CD4-positive, alpha-beta T cell treated with Interleukin-17A for 4 hours (primary cell): ENCODE data around the gene APIP.

Experiments
- DNase-seq: peaks from one replicate; pipeline ENCODE4 v3.0.0-alpha.2; 2020; ENCODE audit warnings: mixed read lengths

The APIP gene

GRCh38 chr11:34916015-34916842 lies at the start of gene APIP, which contains the start of gene PDHX:
APIP (minus strand) TSS chr11:34916379; CDS start chr11:34916284, 95 bp downstream.
PDHX (plus strand) TSS chr11:34916618; CDS start chr11:34916656, 38 bp downstream.
- DNase-seq = peak; percentile 98

- DNase-seq = no peak
Observed at GRCh38 chr11:34964610-34965331, 48.6 kb upstream of the APIP start.

GRCh38 chr11:34963351-34963750 lies 47.2 kb upstream of the APIP start:
- no peak for DNase-seq

- DNase-seq = no peak
Observed at GRCh38 chr11:34962034-34962433, 45.9 kb upstream of the APIP start.

- DNase-seq = no peak
Observed at GRCh38 chr11:34960277-34960676, 44.1 kb upstream of the APIP start.

GRCh38 chr11:34959770-34960169 lies 43.6 kb upstream of the APIP start:
- no peak for DNase-seq

- no peak for DNase-seq
Observed at GRCh38 chr11:34957606-34958005, 41.4 kb upstream of the APIP start.

- no peak for DNase-seq
Observed at GRCh38 chr11:34957206-34957605, 41.0 kb upstream of the APIP start.

- no peak for DNase-seq
Observed at GRCh38 chr11:34953955-34954354, 37.8 kb upstream of the APIP start.

- DNase-seq = no peak
Observed at GRCh38 chr11:34948696-34949095, 32.5 kb upstream of the APIP start.

GRCh38 chr11:34944692-34945091 lies 28.5 kb upstream of the APIP start:
- no peak for DNase-seq

- no peak for DNase-seq
Observed at GRCh38 chr11:34941688-34942087, 25.5 kb upstream of the APIP start.

- no peak for DNase-seq
Observed at GRCh38 chr11:34940026-34940677, 24.0 kb upstream of the APIP start.

- no peak for DNase-seq
Observed at GRCh38 chr11:34938611-34939010, 22.4 kb upstream of the APIP start.

- no peak for DNase-seq
Observed at GRCh38 chr11:34936945-34937629, 20.9 kb upstream of the APIP start.

GRCh38 chr11:34929794-34930763 lies 13.9 kb upstream of the APIP start:
- no peak for DNase-seq

- no peak for DNase-seq
Observed at GRCh38 chr11:34928960-34929680, 12.9 kb upstream of the APIP start.

GRCh38 chr11:34928268-34928959 lies 12.2 kb upstream of the APIP start:
- DNase-seq = no peak

GRCh38 chr11:34926831-34927132 lies 10.6 kb upstream of the APIP start:
- DNase-seq = no peak

- DNase-seq = peak; percentile 23
Observed at GRCh38 chr11:34926101-34926830, 10.1 kb upstream of the APIP start.
